Activated T-cell treated with anti-CD3 and anti-CD28 coated beads, Interleukin-2, amount 50 U/mL, for 72 hours (primary cell): Measurements from ENCODE around the gene RPS23. TPM values are rescaled to one million over a fixed set of nuclear protein-coding genes. Genes with fewer than 3 reads are reported as not detected.

Source experiments
- ATAC-seq, 2 donors: fragments of 150-1000 bp; cut with Tn5 transposase; replicated peaks in 1 of 2; 2 replicates each; pipeline ENCODE4 v1.10.0; 2021; ENCODE audit warnings: moderate library complexity in 2 of 2, mild to moderate bottlenecking in 1 of 2
- DNase-seq, 2 donors: peaks; one replicate each; pipeline ENCODE4 v3.0.0; 2021 to 2022; ENCODE audit warnings: mixed read lengths in 1 of 2
- H3K27ac Mint-ChIP-seq: one replicate; pipeline ENCODE4 v1.8.0; 2022; ENCODE audit warnings: mild to moderate bottlenecking, moderate library complexity, mixed read lengths
- H3K27me3 Mint-ChIP-seq: one replicate; pipeline ENCODE4 v1.8.0; 2022; ENCODE audit warnings: low read depth, mixed read lengths
- H3K36me3 Mint-ChIP-seq, 2 donors: one replicate each; pipeline ENCODE4 v1.8.0; 2022; ENCODE audit warnings: mixed read lengths in 2 of 2, mild to moderate bottlenecking in 1 of 2; ENCODE audit not compliant: insufficient read depth in 2 of 2
- H3K4me1 Mint-ChIP-seq: one replicate; pipeline ENCODE4 v1.8.0; 2022; ENCODE audit warnings: low read depth, mixed read lengths
- H3K4me3 Mint-ChIP-seq, 2 donors: one replicate each; pipeline ENCODE4 v1.8.0; 2022; ENCODE audit warnings: mild to moderate bottlenecking in 2 of 2, mixed read lengths in 2 of 2, moderate library complexity in 2 of 2
- H3K9me3 Mint-ChIP-seq, 2 donors: one replicate each; pipeline ENCODE4 v1.8.0; 2022; ENCODE audit warnings: mixed read lengths in 2 of 2
- total RNA-seq, 2 donors: library from RNA; stranded (reverse); gene quantifications; one replicate each; pipeline ENCODE4 v1.2.3, GENCODE V29; 2022

Gene RPS23
- total RNA-seq, result 1,000 to 10,000 TPM; 3,294 to 3,622 TPM

DNA sequence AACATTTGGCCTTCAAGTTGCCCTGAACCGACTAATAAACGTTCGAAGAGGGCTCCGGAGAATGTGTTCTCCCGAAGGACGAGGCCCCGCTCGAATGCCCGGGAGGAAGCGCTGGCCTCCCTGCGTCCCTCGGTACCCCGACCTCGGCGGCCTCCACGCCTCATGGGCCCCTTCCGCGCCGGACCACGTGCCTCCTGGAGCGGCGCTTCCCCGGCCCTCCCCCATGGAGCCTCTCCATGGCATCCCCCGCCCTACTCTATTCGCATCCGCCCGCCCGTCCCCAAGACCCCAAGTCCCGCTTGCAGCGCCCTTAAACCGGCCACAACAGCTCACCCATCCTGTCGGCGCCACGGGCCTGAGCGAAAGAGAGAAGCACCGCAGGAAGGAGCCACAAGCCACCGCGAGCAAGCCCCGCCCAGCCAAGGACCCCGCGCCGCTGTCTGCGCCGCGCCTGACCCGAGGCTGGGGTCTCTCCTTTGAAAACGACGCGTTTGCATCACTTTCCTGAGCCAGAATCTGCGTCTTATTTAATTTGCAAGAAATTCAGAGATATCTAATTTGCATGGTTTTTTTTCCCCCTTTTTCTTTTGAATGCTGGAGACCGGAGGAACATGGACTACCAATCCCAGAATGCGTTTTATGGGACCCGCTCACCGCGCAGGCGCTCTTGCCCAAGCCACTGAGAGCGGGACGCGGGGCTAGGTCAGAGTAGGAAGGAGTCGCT lies at the start of gene RPS23:
TSS of gene RPS23 (minus strand) at position 368 of the 724 bp plus-strand sequence. CDS start at position 337, 31 bp downstream.
- peaks cover 16 to 34% of the 10 kb centered on the region in 2 donors for H3K36me3 Mint-ChIP-seq
- no peaks in the 10 kb centered on the region for H3K9me3 Mint-ChIP-seq
- DNase-seq (peak; percentile 90), ATAC-seq (peak; percentile 95 to 96)
- H3K27ac Mint-ChIP-seq, result peak within 1 kb of the TSS; percentile 99
- no peaks in the 10 kb centered on the region for H3K27me3 Mint-ChIP-seq
- H3K4me1 Mint-ChIP-seq, result peaks cover 57% of the 10 kb centered on the region
- peak within 1 kb of the TSS; percentile 94 to 100 for H3K4me3 Mint-ChIP-seq

DNA sequence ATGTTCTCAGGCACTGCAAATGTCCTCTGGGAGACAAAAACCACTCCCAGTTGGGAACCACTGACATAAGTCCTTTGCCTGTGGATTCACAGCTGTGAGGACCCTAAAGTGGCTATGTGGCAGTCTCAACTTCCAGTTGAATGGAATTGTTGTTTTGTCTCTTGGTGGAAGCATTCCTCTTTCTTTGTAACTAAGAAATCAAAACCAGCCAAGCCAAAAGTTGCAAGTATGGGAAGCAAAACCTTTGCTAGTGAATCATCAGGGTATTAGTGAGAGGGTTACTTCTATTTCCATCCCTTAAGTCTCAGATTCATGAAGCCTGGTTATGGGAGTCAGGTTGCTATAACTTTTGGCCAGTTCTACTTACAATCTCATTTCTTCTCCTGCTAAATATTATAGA lies 49.8 kb upstream of the RPS23 start:
- ATAC-seq, result no peak
- H3K27ac Mint-ChIP-seq, result no peak overlapping the region
- no peaks in the 10 kb centered on the region for H3K36me3 Mint-ChIP-seq
- peaks cover 0 to 1% of the 10 kb centered on the region in 2 donors for H3K9me3 Mint-ChIP-seq
- peaks cover 29% of the 10 kb centered on the region for H3K27me3 Mint-ChIP-seq
- DNase-seq, result no peak
- no peak overlapping the region for H3K4me3 Mint-ChIP-seq
- H3K4me1 Mint-ChIP-seq, result no peaks in the 10 kb centered on the region

DNA sequence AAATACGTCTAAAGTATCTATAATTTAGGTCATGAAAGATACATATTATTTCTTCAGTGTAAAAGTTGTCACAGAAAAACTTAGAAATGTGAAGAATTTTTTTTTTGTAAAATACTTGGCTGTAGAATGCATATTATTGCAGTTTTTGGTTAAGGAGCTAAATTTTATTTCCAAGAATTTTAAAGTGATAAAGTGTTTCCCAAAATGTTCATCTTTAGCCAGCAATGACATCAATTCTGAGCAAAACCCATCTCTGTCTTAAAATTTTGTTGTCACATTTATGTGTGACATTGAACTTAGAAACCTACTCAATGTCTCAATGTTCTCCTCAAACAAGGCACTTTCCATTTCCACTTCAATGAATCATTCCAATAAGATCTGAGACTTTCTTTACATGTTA lies 47.8 kb upstream of the RPS23 start:
- no peak overlapping the region for H3K27ac Mint-ChIP-seq
- H3K9me3 Mint-ChIP-seq, result peaks cover 0 to 3% of the 10 kb centered on the region in 2 donors
- no peaks in the 10 kb centered on the region for H3K36me3 Mint-ChIP-seq
- no peak overlapping the region for H3K4me3 Mint-ChIP-seq
- no peak for DNase-seq
- H3K27me3 Mint-ChIP-seq, result peaks cover 38% of the 10 kb centered on the region
- H3K4me1 Mint-ChIP-seq, result no peaks in the 10 kb centered on the region
- ATAC-seq, result no peak

DNA sequence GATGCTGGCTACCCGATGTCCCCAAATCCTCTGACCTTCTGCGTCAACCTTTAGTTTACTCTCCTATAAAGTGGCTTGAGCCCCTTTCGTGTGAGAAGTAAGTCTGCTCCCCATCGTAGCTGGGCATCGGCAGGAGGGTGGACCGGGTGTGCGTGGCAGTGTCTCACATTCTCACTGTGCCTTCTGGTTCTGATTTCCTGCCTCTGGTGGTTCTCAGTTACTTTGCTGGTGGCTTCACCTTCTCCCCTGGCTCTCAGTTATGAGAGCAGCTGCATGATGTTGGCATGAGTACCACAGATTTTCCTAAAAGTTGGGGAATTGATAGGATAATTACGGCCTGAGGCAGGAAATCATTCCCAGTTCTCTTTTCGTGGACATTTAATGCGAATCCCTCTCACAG lies 47.0 kb upstream of the RPS23 start:
- no peak for DNase-seq
- no peaks in the 10 kb centered on the region for H3K4me1 Mint-ChIP-seq
- no peak overlapping the region for H3K4me3 Mint-ChIP-seq
- no peak overlapping the region for H3K27ac Mint-ChIP-seq
- H3K36me3 Mint-ChIP-seq, result no peaks in the 10 kb centered on the region
- peaks cover 0 to 3% of the 10 kb centered on the region in 2 donors for H3K9me3 Mint-ChIP-seq
- ATAC-seq, result no peak
- peaks cover 30% of the 10 kb centered on the region for H3K27me3 Mint-ChIP-seq

DNA sequence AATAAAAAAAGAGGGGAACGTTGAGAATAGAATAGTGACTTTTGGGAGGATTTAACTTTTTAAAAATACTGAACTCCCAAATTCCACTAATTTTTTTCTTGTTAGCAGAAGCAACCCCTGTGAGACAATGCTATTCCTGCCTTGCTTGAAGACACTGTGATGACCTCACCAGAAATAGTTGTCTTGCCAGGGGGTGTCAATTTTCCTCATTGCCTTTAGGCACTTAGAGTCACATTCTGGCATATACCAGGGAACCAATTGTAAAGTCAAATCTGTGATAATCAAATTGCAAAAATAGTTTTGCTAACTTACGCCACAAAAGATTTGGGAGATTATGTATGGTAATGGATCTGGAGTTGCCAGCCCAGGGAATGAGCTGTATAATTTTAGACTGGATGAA lies 42.8 kb upstream of the RPS23 start:
- Mint-ChIP-seq H3K27me3 (peaks cover 38% of the 10 kb centered on the region), H3K27ac (no peak overlapping the region), H3K9me3 (peaks cover 0 to 2% of the 10 kb centered on the region in 2 donors), H3K4me3 (no peak overlapping the region), H3K36me3 (no peaks in the 10 kb centered on the region), H3K4me1 (no peaks in the 10 kb centered on the region)
- DNase-seq, result no peak
- no peak for ATAC-seq

DNA sequence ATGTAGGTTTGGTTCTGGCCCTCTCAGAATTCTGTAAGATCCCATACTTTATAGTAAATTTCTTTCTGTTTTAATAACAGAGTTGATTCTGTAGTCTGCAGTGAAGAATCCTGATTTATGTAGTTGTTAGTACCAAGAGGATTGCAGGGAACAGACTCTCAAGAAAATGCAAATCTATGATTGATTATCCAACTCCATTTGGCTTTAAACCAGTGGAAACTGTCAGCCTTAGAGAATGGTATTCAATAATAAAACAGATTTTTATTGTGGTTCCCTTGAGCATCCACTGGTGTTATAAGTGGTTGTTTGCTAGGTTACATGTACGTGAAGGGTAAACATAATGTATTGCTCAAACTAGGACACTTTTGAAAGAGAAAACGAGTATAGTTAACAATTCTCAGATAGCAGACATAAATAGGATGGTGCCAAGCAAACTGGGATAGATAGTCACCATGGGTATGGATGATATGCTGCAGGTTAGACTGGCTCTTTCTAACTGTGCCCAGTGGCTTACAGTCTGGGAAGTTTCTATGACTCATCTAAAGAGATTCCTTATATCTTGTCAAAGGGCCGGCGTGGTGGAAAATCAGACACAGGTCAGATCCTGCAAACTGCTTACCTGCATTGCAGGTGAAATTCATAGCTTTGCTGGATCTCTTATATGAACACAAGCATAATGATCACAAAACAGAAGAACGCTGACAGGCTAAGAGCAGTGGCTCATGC lies 41.7 kb upstream of the RPS23 start:
- peaks cover 28% of the 10 kb centered on the region for H3K27me3 Mint-ChIP-seq
- peaks cover 0 to 2% of the 10 kb centered on the region in 2 donors for H3K9me3 Mint-ChIP-seq
- H3K4me1 Mint-ChIP-seq, result no peaks in the 10 kb centered on the region
- ATAC-seq, result no peak
- H3K4me3 Mint-ChIP-seq, result no peak overlapping the region
- no peaks in the 10 kb centered on the region for H3K36me3 Mint-ChIP-seq
- no peak for DNase-seq
- no peak overlapping the region for H3K27ac Mint-ChIP-seq

DNA sequence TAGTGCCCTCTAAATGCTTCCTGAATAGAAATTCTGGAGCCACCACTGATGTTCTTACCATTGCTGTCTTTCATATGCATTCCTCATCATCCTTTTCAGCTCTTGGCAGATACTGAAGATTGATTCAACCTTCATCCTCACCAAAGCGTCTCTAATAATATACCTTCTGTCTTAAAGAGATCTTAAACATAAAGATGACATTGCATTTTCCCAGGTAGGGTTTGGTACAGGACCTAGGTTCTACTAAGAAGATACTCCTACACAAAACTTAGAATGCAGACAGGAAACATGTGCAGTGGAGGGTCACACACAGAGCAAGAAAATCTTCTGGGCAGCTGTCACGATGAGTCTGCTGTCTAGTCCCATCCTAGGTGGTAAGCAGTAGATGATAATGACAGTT lies 41.0 kb upstream of the RPS23 start:
- Mint-ChIP-seq H3K9me3 (peaks cover 0 to 2% of the 10 kb centered on the region in 2 donors), H3K4me1 (no peaks in the 10 kb centered on the region), H3K27me3 (peaks cover 28% of the 10 kb centered on the region), H3K27ac (no peak overlapping the region), H3K4me3 (no peak overlapping the region), H3K36me3 (no peaks in the 10 kb centered on the region)
- DNase-seq, result no peak
- ATAC-seq, result no peak

DNA sequence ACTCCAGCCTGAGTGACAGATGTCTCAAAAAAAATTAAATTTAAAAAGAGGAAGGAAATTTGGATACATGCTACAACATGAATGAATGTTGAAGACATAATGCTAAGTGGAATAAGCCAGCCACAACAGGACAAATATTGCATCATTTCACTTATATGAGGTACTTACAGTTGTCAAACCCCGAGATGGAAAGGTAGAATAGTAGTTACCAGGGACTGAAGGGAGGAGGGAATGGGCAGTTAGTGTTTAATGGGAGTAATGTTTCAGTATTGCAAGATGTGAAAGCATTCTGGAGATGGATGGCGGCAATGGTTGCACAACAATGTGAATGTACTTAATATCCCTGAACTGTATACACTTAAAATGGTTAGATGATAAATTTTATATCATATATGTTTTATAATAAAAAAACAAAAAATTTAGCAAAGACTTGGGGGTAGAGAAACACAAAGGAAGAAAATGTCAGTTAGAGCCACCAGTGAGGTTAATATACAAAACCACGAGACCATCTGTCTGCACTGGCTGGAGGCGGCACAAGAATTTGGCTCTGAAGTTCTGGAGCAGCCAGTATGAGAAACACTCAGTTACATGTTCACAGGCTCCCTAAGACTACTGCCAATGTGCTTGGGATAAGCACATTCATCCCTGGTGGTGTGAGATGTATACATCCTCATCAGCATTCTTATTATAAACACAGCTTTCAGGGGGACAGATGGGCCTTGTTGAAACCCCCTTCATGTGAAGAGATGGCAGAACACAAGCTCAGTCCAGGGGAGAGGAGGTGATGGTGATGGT lies 37.0 kb upstream of the RPS23 start:
- no peak overlapping the region for H3K27ac Mint-ChIP-seq
- peaks cover 12% of the 10 kb centered on the region for H3K27me3 Mint-ChIP-seq
- H3K4me3 Mint-ChIP-seq, result no peak overlapping the region
- H3K4me1 Mint-ChIP-seq, result no peaks in the 10 kb centered on the region
- no peak for ATAC-seq
- peaks cover 2% of the 10 kb centered on the region in 2 donors for H3K36me3 Mint-ChIP-seq
- DNase-seq, result no peak
- H3K9me3 Mint-ChIP-seq, result no peaks in the 10 kb centered on the region

DNA sequence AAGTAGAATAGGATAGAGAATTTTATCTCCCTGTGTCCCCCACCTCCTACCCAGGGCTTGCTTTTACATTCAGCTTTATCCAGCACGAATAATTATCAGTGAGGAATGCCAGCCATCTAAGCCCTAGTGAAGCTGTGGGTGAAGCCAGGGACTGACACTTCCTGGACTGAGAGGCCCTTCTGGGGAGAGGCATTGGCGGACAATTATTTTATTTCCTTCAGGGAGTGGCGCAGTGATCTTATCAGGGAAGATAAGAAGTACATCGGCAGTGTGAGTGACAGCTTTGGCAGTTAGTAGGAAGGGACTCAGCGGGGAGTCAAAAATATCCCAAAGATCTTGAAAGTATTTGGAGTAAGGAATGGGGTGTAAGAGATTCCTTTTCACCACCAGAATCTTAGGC lies 34.9 kb upstream of the RPS23 start:
- Mint-ChIP-seq H3K27ac (no peak overlapping the region), H3K36me3 (peaks cover 4 to 5% of the 10 kb centered on the region in 2 donors), H3K27me3 (peaks cover 8% of the 10 kb centered on the region), H3K4me3 (no peak overlapping the region), H3K9me3 (no peaks in the 10 kb centered on the region), H3K4me1 (no peaks in the 10 kb centered on the region)
- DNase-seq (no peak), ATAC-seq (no peak)

DNA sequence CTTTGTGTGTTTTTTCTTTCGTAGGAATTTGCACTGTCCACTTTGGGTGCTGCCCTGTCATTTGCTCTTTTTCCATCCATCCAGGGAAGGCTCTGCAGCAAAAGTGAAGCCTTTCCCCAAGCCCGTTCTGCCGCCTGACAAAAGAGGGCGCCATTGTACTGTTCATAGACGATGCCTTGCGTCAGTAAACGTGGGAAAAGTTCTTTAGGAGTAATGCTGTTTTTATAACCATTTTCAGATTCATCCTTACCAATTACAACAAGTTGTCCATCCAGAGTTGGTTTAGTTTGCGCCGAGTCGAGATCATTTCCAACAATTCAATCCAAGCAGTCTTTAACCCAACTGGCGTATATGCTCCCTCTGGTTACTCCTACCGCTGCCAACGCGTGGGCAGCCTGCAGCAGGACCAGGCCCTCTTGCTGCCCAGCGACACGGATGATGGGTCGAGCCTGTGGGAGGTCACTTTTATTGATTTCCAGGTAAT lies 34.3 kb upstream of the RPS23 start:
- Mint-ChIP-seq H3K27me3 (peaks cover 5% of the 10 kb centered on the region), H3K4me3 (no peak overlapping the region), H3K9me3 (no peaks in the 10 kb centered on the region), H3K36me3 (peaks cover 4 to 5% of the 10 kb centered on the region in 2 donors), H3K27ac (no peak overlapping the region), H3K4me1 (no peaks in the 10 kb centered on the region)
- ATAC-seq (no peak), DNase-seq (peak; percentile 34 to 45)

DNA sequence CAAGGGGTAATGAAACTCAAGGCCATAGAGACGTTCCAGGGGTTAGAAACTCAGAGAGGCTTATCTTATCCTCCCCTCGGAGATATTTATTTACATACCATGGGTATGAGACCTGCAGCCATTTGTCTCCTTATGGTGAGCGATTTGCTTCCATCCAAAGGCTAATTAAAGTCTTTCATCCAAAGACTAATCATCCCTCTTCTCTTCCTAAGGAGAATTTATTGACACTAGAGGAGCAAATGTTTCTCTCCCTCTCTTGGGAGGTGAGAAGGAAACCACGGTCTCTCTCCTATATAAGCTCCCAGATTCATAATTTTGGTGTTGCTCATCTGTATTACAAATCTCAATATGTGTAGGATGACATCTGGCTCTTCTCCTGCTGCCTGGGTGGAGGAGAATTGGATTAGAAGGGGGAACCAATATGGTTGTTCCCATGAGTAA lies 31.0 kb upstream of the RPS23 start:
- no peak for DNase-seq
- Mint-ChIP-seq H3K27ac (no peak overlapping the region), H3K36me3 (peaks cover 4 to 5% of the 10 kb centered on the region in 2 donors), H3K4me3 (no peak overlapping the region), H3K27me3 (no peaks in the 10 kb centered on the region), H3K4me1 (no peaks in the 10 kb centered on the region), H3K9me3 (no peaks in the 10 kb centered on the region)
- no peak for ATAC-seq

DNA sequence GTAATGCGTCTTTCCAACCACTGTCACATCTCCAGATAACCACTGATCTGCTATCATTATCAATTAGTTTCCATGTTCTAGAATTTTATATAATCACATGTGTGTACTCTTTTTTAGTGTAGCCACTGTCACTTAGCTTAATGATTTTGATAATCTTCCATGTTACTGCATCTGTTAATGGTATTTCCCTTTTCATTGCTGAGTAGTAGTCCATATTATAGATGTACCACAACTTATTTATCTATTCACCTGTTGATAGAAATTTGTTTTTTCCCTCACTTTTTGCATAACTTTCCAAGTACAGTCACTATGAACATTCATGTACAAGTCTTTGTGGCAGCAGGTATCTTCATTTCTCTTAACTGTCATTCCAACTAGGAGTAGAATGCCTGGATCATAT lies 30.3 kb upstream of the RPS23 start:
- no peaks in the 10 kb centered on the region for H3K9me3 Mint-ChIP-seq
- no peak for ATAC-seq
- no peak for DNase-seq
- no peaks in the 10 kb centered on the region for H3K4me1 Mint-ChIP-seq
- H3K4me3 Mint-ChIP-seq, result no peak overlapping the region
- no peaks in the 10 kb centered on the region for H3K27me3 Mint-ChIP-seq
- H3K27ac Mint-ChIP-seq, result no peak overlapping the region
- peaks cover 4 to 5% of the 10 kb centered on the region in 2 donors for H3K36me3 Mint-ChIP-seq

DNA sequence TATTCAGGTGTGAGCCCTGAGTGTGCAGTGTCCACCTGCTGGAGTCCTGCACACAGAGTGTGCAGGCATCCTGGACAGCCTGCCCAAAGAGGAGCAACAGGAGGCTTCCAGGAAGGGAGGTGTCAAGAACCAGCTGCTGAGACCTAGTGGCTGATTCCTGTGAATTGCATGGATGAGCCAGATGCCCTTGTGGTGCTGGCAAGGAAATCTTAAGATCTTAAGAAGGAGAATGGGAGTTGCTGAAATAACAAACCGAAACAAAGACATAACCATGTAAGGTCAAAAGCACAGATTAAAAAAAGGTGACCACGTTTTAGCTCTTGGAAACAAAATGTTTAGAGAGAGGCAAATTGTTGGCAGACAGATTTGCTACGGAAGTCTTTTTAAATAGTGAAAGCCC lies 29.3 kb upstream of the RPS23 start:
- Mint-ChIP-seq H3K27ac (no peak overlapping the region), H3K4me1 (no peaks in the 10 kb centered on the region), H3K36me3 (peaks cover 3 to 5% of the 10 kb centered on the region in 2 donors), H3K9me3 (no peaks in the 10 kb centered on the region), H3K4me3 (no peak overlapping the region), H3K27me3 (no peaks in the 10 kb centered on the region)
- DNase-seq, result no peak
- ATAC-seq, result no peak
